ENCODE results near the gene NADK2.

- TF ChIP-seq POU2F2 (IDR thresholded peaks at IDR 0.05; ENCODE audit: low read depth, low read length), result no peak
- no peak for TF ChIP-seq POLR2A (IDR thresholded peaks at IDR 0.05; ENCODE audit: low read depth, low read length)
These were observed 88.4 kb downstream of the NADK2 start for GRCh38 chr5:36153298-36153677.

All from GM12891 (cell line).